Retina (tissue), 1 donor: ENCODE data around the gene TEX51.

Experiments used
- DNase-seq: peaks from one replicate; pipeline ENCODE4 v3.0.0-alpha.2; 2016

The TEX51 gene

DNA sequence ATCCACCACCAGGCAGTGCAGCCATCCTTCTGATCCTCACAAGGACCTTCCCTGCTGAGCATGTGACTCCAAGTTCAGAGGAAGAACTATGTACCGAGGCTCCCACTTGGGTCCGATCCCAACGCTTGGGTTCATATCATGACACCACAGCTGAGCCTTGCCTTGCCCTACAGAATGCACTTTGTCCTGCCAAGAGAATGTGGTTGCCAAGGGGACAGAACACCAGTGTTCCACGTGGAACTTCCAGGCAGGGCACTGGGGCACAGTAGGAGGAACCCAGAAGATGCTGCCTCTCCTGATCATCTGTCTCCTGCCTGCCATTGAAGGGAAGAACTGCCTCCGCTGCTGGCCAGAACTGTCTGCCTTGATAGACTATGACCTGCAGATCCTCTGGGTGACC lies at the start of gene TEX51:
TSS of gene TEX51 (plus strand) at position 255 of the 400 bp plus-strand sequence. CDS start at position 284, 29 bp downstream.
- no peak for DNase-seq

DNA sequence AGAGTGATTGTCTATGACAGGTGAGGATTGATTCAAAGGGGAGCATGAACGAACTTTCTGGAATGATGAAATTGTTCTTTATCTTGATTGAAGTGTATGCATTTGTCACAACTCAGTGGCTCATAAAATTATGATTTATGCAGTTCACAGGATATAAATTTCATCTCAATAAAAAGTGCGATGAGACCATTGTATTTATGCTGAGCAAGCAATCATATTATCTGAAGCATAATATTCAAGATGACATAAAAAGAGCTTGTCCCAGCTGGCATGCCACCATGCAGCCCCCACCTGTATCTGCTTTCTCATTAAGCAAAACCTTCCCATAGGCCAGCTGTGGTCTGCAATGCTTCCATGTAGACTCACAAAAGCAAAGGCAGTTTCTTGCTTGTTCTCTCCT lies 49.6 kb upstream of the TEX51 start:
- DNase-seq: no peak

DNA sequence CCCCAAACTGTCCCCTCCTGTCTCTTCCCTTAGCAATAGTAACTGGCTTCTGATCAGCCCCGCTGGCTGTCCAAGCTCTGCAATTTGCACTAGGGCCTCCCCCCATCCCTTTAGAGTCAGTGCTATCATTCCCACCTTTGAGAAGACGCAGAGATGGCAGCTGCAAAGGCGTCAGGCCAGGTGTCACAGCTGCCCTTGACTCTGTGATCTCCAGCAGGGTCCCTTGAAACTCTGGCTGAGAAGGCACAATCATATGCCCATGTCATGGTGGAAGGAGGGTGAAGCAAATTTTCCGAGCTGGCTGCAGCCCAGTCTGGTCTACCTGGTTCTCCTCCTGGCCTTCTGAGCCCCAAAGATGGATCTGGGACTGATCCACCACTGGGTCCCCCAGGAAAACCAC lies 49.2 kb upstream of the TEX51 start:
- DNase-seq: no peak

DNA sequence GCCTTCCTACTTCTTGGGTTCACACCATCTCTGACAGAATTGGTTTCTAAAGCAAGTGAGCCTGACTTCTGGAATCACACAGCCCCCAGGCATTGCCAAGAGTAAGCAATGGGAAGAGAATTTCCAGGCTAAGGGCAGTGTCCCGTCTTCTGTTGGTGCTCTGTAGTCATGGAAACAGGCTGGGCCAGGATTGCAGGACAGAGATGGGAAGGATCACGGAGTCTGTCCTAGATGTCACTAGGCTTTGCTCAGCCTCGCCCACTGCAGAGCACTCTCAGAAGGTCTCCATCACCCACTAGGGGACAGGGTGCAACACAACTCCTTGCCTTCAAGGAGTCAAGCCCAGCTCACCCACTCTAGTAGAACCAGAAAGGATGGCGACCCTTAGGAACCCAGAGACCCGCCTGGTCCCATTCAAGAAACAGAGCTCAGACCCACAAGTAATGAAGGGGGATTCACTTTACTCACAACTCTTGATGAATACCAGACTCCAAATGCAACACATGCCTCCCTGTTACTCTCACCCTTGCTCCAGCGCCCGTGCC lies 48.6 kb upstream of the TEX51 start:
- DNase-seq: no peak

DNA sequence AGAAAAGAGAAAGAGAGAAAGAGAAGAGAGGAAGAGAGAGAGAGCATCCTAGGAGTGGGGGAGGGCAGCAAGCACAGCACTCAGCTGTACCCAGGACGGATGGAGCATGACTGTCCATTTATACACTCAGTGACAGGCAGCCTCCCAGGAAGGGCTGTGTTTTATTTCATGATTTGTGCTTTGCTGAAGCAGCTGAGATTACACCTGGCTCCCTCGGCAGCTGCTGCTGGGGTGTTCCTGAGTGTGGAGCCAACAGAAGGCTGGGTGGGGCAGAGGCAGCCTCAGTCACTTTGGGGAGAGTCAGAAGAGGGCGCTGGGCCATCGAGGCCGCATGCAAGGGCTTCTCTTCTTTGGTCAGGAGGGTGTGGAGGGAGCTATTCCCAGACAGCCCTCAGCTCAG lies 47.8 kb upstream of the TEX51 start:
- DNase-seq: no peak

DNA sequence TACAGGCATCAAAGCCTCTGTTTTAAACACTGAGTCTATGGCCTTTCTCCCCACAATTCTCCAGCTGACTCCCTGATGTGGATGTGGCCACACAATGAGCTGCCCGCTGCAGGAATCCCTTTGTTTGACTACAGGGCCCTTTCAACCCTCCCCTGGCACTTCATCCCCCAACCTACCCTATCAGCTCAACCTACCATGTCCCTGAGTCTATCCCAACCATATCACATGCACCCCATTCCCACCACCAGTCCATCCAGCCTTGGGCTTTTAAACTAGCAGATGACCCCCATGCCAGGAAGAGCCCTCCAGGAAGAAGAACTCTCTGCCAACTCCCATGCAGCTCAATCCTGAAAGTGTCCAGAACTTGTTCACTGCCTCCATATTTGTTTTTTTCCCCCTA lies 46.9 kb upstream of the TEX51 start:
- no peak for DNase-seq

DNA sequence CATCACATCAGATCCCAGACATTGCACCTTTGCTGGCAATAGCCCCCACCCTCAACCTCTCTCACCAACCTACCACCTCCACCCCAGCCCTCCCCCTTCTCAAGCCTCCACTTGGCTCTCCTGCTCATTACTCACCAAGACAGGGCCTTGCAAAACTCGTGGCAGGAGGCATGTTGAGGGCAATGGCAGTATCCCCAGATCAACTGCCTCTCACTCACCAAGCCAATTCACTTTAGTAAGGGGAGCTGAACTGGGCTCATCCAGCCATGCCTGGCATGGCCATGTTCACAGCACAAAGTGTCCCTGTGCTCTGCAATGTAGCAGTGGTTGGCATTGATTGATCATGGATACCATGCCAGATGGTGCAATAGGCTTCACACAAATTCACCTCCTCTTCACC lies 46.3 kb upstream of the TEX51 start:
- DNase-seq: no peak

DNA sequence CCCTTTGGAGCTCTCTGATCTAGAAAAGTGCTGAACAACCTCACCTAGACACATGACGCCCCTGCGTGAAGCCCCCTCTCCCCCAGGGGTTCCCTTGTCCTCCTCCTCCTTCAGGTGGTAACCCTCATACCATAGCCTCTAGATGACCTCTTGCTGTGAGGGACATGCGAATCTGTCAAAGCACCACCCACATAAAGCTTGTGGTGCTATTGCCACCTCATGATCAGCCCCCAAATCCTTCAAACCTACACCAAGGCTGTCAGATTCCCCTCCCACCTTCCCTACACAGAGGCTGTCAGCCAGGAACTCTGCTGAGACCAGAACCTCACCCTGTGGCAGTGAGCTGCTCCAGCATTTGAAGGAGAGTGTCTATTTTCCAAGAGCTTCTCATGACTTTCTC lies 43.1 kb upstream of the TEX51 start:
- DNase-seq: no peak

DNA sequence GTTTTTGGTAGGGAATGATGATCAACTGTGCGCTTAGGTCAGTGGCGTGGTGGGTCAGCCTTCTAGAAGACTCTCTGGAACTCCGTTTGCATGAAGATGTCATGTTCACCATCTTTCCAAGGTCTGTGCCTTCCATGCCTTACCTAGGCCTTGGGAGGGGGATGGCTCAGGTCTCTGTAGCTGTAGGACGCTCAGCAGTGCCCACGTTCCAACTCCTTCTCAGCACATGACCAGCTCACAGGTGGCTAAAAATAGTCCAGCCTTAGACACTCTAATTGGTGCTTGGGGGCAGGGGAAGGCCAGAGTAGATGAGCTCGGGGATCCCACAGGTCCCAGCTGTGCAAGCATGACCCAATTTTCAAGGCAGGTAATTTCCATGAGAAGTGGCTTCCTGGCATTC lies 42.3 kb upstream of the TEX51 start:
- DNase-seq: no peak

DNA sequence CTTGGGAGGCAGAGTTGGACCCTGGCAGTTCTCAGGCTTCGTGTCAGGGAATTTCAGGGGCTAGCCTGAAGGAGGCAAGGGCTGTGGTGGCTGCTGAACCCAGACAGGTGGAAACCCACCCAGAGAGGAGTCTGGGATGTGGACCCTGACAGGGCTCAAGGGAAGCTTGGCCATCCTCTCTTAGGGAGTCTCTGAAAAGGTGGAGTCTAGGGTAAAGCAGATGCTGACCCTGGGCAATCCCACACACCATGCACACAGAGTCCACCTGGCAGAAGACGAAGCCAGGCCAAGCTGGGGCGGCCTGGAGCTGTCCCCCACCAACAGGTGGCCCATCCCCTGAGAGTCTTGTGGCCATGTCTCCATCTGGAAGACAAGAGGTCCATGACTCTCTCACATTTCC lies 41.2 kb upstream of the TEX51 start:
- no peak for DNase-seq

DNA sequence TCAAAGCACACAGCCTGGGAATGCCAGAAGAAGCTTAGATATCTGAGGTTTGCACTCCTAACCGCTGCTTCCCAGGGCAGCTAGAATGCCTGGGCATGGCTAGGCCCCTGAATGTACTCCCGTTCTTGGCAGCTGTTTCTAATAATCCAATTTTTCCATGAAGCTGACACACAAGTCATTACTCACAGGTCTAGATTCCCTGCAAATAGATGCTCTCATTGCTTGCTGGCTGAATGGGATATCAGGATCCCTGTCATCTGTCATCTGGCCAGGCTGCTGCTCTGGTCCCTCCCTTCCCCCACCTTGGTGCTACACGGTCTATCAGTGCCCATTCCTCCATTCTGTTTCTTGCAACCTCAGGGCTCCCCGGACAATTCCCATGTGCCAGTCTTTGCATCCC lies 40.7 kb upstream of the TEX51 start:
- DNase-seq: no peak

DNA sequence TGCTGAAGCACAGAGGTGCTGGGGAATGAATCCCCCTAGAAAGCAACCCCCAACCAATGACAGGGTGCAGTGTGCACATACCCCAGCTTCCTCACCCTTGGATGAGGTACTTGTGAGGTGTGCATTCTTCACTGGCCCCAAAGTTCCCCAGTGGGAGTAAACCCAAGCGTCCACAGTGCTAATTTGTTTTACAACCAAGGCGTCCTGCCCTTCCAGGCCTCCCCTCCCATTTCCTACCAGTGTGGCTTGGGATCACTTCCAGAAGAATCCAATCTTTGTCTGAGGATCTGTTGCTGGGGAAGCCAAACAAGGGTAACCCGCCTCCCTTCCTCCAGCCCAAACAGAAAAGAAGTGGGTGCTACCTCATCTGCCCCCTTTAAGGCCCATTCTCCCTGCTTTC lies 40.3 kb upstream of the TEX51 start:
- no peak for DNase-seq

DNA sequence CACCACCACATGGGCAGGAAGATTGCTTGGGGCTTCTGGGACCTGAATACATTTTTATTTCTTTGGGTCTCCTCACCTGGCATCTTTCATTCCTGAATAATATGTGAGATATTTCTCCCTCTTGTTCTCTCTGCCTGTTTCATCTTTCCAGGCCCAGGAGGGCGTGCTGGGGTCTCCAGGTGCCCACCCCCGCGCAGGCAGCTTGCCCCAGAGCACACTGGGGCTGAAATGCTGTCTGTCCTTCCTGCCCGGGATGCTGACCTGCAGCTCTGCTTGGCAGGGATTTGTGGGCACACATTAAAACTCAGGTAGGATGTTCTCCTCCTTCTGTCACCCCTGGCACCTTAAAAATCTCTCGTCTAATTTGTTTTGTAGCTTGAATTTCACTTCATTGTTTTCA lies 39.7 kb upstream of the TEX51 start:
- DNase-seq: no peak

DNA sequence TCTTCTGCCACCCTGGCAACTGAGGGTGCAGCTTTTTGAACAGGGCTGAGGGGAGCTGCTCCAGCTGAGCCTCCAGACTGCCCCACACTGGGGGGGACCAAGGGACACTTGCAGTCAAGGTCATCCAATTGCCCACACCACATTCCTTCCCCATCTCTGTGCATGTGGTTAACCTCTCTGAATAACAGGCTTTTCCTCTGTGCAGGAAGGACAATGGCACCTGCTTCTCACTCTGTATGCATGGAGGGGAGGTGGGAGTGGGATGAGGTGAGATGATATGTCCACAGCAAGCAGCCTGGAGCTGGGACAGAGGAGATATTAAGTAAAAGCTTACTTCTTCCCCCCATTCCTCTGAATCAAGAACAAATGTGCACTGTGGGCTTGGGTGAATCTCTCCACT lies 39.1 kb upstream of the TEX51 start:
- DNase-seq: no peak

DNA sequence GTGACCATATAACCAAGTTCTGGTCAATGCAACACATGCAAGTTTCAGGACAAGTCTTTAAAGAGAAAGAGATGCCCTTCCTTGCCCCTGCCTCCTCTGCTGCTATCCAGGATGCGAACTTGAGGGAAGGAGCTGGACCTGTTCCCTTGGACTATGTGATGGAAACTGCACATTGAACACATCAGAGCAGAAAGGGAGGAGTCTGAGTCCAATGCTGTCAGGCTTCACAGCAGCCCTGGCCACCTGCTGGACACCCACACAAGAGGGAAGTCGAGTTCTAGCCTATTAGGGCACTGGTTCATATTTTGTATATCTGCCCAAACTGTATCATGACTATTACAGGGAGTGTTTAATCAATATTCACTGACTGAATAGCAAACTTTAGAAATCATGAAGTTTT lies 38.3 kb upstream of the TEX51 start:
- DNase-seq: no peak

DNA sequence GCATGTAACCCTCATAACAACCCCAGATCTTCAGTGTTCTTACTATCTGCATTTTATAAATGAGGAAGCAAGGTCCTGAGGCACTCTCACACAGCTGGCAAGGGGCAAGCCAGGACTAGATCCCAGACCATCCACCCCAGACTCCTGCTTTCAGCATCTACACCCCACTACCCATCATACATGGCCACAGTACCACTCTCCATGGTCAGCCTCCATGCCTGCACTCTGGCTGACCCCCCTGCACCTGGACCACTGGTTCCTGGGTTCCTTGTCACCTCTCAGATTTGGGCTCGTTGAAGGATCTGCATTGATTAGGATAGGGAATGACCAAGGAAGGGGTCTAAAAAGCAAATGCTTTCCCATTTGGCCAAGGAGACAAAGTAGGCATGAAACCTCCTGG lies 36.0 kb upstream of the TEX51 start:
- DNase-seq: no peak

DNA sequence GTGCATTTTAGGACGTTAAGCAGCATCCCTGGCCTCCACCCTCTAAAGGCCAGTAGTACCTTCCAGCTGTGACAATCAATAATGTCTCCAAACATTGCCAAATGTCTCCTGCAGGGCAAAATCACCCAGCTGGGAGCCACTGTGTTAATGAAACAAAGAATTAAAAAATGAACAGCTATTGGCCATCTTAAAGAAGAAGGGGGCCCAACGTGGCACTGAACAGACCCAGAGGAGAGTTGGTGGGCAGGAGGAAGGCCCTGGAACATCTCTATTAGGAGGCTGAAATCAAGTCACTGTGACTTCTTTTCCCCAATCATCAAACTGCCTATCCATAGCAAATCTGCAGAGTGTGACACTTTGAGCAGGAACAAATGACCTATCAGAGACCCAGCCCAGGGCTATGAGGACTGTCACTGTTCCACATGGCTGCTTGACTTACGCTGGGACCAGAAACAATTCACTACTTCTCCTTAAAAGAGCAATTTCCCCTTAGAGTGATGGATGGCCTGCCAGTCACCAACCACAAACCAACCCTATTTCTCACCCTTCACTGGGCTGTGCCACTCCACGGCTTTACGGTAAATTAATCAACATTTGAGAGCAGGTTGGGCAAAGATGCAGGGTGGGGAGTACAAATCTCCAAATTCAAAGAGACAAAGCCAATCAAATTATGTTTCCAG lies 35.2 kb upstream of the TEX51 start:
- no peak for DNase-seq

DNA sequence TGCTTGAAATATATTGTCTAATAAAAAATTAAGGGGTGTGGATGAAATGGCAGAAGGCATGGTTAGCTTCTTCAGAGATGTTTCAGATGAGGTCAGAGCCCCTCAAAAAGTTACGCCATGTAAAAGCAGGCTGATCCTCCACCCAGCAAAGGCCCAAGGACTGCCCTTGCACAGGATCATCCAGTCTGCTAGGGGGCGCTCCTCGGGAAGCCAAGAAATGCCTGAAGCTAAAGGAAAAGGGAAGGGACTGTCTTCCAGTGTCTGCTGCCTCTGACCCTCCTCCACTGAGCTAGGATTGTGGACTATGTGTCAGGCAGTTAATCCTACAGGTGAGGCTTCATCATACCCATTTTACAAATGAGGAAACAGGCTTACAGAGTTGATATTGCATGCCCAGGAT lies 33.8 kb upstream of the TEX51 start:
- DNase-seq: no peak

DNA sequence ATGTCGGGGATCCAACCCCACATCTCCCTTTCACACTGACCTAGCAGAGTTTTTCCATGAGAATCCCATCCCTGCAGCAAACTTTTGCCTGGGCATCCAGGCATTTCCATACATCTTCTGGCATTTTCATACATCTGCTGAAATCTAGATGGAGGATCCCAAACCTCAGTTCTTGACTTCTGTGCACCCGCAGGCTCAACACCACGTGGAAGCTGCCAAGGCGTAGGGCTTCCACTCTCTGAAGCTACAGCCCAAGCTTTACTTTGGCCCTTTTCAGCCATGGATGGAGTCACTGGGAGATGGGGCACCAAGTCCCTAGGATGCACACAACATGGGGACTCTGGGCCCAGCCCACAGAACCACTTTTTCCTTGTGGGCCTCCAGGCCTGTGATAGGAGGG lies 32.2 kb upstream of the TEX51 start:
- no peak for DNase-seq

DNA sequence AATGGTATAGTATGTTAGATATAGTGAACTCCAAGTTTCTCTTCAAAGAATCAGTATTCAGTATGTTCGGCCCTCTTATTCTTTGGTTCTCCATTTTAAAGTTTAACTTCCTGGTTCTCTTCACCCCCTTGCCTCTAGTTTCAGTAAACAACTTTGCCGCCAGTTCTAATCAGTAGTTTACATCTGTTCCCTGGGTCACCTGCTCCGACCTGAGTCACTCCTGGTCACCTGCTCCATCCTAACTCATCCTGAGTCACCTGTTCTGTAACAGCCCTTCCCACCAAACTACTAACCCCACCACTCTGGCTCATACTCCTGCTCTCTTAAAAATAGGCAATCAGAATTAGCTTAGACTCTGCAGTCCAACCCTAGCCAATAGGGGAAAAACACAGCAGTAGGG lies 23.7 kb upstream of the TEX51 start:
- no peak for DNase-seq

DNA sequence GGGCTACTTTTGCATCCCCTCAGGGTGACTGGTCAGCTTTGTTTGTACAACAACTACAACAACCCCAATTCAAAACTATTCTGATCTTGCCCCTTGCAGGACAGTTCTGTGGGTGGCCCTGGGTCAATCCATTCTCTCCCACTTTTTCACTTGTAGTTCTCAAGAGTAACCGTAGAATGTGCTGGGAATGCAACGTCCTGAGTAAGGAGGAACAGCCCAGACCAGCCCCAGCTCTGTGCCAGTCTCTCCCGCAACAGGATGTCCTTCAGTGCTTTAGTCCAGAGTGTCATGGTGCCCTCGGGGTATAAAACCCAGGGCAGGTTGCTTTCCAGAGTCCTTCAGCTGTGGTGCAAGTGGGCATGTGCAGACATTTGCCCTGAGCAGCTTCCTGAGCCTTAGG lies 22.1 kb upstream of the TEX51 start:
- DNase-seq: no peak

DNA sequence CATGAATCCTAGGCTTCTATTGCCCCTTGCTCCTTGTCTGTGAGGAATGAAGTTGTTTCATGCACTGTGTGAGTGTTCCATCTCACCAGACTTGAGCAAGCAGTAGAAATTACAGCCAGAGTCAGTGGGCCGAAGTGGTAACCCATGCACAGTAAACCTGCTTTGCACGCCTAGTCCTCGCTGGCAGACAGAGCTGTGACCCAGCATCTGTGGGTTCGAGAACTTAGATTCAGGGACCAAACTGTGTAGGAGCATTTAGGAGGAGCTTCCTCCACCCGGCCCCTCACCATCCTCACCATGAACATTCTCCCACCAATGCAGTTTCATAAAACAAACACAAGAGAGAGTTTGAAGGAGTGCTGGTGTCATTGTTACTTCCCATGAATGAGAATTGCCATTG lies 21.6 kb upstream of the TEX51 start:
- no peak for DNase-seq

DNA sequence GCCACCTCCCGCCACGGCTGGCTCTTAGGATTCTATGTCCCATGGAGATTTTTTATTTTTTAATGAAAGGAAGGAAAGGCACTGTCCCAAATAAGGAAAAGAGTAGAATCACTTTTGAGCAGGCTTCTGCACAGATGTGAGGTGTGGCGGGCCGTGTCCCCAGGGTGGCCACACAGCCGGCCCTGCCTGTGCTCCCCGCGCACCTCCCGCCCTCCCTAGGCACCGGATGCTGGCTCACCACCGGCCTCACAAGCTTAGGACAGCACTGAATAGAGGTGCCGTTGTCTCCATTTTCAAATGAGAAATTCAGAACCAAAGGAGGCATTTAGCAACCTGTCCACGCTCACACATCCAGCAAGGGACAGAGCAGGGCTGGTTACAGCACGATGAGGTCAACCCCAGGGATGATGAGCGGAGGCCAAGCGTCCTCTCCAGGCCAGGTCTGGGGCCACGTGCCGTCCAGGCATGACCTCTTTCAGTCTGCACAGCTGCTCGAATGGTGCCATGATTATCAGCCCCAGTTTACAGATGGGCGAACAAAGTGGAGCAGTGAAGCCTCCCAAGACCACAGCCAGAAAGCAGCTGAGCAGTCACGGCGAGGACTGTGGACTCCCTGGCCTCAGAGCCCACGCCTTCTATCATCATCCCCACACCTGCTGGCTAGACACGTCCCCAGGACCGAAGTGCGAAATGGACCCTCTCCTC lies 20.7 kb upstream of the TEX51 start:
- DNase-seq: no peak

DNA sequence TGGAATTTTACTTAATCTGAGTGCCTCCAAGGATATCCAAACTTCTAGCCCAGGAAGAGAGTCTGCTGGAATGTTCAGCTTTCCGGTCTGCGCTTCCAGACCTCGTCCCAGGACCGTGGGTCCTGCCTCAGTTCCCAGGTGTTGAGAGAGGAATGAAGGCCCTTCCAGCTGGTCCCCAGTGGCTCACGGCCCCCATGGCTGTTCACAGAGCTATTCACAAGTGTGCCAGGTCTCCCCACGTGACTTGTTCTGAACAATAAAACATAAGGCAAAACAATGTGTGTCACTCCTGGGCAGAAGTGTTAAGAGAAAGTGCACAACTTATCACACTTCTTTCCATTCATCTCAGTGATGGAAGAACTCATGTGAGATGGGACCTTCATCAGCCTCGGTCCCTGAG lies 20.1 kb upstream of the TEX51 start:
- DNase-seq: no peak
